DOHH2 (cell line): ENCODE data around the gene TNFRSF6B.

ENCODE experiments used
- H3F3A ChIP-seq: fragments of 200-600 bp; sonication (generic), shearing (Covaris generic); 2 replicates; pipeline ENCODE4 v1.6.0; 2016; ENCODE audit warnings: antibody characterized with exemption, mild to moderate bottlenecking; ENCODE audit not compliant: control insufficient read depth, insufficient read depth
- H3K27ac ChIP-seq: fragments of 200-600 bp; sonication (generic); 2 replicates; pipeline ENCODE4 v1.5.1; 2014; ENCODE audit warnings: low read depth, mild to moderate bottlenecking, low read length, moderate library complexity
- H3K27me3 ChIP-seq: fragments of 200-600 bp; sonication (generic); 2 replicates; pipeline ENCODE4 v1.6.1; 2014; ENCODE audit warnings: mild to moderate bottlenecking, low read length, mixed read lengths; ENCODE audit not compliant: control insufficient read depth
- H3K36me3 ChIP-seq: fragments of 200-600 bp; sonication (generic); 2 replicates; pipeline ENCODE4 v1.6.1; 2014; ENCODE audit warnings: mild to moderate bottlenecking, low read length, moderate library complexity, mixed read lengths; ENCODE audit not compliant: control insufficient read depth
- H3K4me1 ChIP-seq: fragments of 200-600 bp; sonication (generic); 2 replicates; pipeline ENCODE4 v1.6.1; 2014; ENCODE audit warnings: mild to moderate bottlenecking, low read length, mixed read lengths; ENCODE audit not compliant: control insufficient read depth
- H3K4me2 ChIP-seq: fragments of 200-600 bp; sonication (generic); 2 replicates; pipeline ENCODE4 v1.6.0; 2014; ENCODE audit warnings: mild to moderate bottlenecking, low read length, moderate library complexity
- H3K4me3 ChIP-seq: fragments of 200-600 bp; sonication (generic); 2 replicates; pipeline ENCODE4 v1.5.1; 2014; ENCODE audit warnings: mild to moderate bottlenecking, low read length, mixed read lengths
- H3K79me2 ChIP-seq: fragments of 200-600 bp; sonication (generic); 2 replicates; pipeline ENCODE4 v1.6.1; 2014; ENCODE audit warnings: mild to moderate bottlenecking, low read length, mixed read lengths; ENCODE audit not compliant: control insufficient read depth
- H3K9me2 ChIP-seq: fragments of 200-600 bp; sonication (generic); replicated peaks from 2 replicates; pipeline ENCODE4 v1.6.1; 2014; ENCODE audit warnings: mild to moderate bottlenecking, low read length, mixed read lengths; ENCODE audit not compliant: control insufficient read depth
- H3K9me3 ChIP-seq: fragments of 200-600 bp; sonication (generic); 2 replicates; pipeline ENCODE4 v1.6.1; 2014; ENCODE audit warnings: antibody characterized with exemption, low read length, mixed read lengths; ENCODE audit not compliant: control insufficient read depth, insufficient read depth
- H4K20me1 ChIP-seq: fragments of 200-600 bp; sonication (generic); 2 replicates; pipeline ENCODE4 v1.6.0; 2014; ENCODE audit warnings: low read depth, mild to moderate bottlenecking, antibody characterized with exemption, low read length, moderate library complexity; ENCODE audit not compliant: control insufficient read depth, insufficient read depth
- EZH2phosphoT487 ChIP-seq: fragments of 200-600 bp; sonication (generic); IDR thresholded peaks from 2 replicates; pipeline ENCODE4 v1.6.1; 2017; ENCODE audit warnings: borderline replicate concordance, mild to moderate bottlenecking, antibody characterized with exemption, low read length, moderate library complexity, mixed read lengths
- TF ChIP-seq, protein P1 (sequence below): fragments of 200-600 bp; sonication (generic); IDR thresholded peaks from one replicate; pipeline ENCODE4 v1.5.1; 2014; ENCODE audit warnings: antibody characterized with exemption, mild to moderate bottlenecking, low read depth, low read length; ENCODE audit not compliant: poor library complexity, severe bottlenecking

Gene TNFRSF6B

GRCh38 chr20:63705232-63706026 lies 9.0 kb downstream of the TNFRSF6B start:
- H3K9me2 ChIP-seq, result no peaks in the 10 kb centered on the region
- peaks cover 14% of the 10 kb centered on the region for H4K20me1 ChIP-seq
- peaks cover 53% of the 10 kb centered on the region for H3K36me3 ChIP-seq
- TF ChIP-seq, protein P1, sequence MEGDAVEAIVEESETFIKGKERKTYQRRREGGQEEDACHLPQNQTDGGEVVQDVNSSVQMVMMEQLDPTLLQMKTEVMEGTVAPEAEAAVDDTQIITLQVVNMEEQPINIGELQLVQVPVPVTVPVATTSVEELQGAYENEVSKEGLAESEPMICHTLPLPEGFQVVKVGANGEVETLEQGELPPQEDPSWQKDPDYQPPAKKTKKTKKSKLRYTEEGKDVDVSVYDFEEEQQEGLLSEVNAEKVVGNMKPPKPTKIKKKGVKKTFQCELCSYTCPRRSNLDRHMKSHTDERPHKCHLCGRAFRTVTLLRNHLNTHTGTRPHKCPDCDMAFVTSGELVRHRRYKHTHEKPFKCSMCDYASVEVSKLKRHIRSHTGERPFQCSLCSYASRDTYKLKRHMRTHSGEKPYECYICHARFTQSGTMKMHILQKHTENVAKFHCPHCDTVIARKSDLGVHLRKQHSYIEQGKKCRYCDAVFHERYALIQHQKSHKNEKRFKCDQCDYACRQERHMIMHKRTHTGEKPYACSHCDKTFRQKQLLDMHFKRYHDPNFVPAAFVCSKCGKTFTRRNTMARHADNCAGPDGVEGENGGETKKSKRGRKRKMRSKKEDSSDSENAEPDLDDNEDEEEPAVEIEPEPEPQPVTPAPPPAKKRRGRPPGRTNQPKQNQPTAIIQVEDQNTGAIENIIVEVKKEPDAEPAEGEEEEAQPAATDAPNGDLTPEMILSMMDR, result no peak
- no peak for TF ChIP-seq EZH2phosphoT487
- H3K4me1 ChIP-seq, result peaks cover 18% of the 10 kb centered on the region
- no peak overlapping the region; the same call in 1 of the 2 replicates for H3K4me2 ChIP-seq
- no peaks in the 10 kb centered on the region for H3K27me3 ChIP-seq
- no peaks in the 10 kb centered on the region for H3K9me3 ChIP-seq
- peaks cover 53% of the 10 kb centered on the region for H3K79me2 ChIP-seq
- no peaks in the 10 kb centered on the region for H3F3A ChIP-seq
- no peak overlapping the region for H3K27ac ChIP-seq
- no peak overlapping the region for H3K4me3 ChIP-seq

- no peak for TF ChIP-seq EZH2phosphoT487
- TF ChIP-seq, protein P1, result no peak
- Histone ChIP-seq H3K4me2 (peak overlapping the region; percentile 95), H3K4me3 (peak overlapping the region; percentile 87), H3K79me2 (peaks cover 61% of the 10 kb centered on the region), H3K9me3 (no peaks in the 10 kb centered on the region), H3F3A (no peaks in the 10 kb centered on the region), H3K4me1 (peaks cover 18% of the 10 kb centered on the region), H3K36me3 (peaks cover 60% of the 10 kb centered on the region), H3K9me2 (no peaks in the 10 kb centered on the region), H3K27ac (no peak overlapping the region), H4K20me1 (peaks cover 14% of the 10 kb centered on the region), H3K27me3 (no peaks in the 10 kb centered on the region)
Measured at GRCh38 chr20:63706027-63706695, 9.7 kb downstream of the TNFRSF6B start.

GRCh38 chr20:63706852-63707557 lies 10.6 kb downstream of the TNFRSF6B start:
- H3K79me2 ChIP-seq, result peaks cover 69% of the 10 kb centered on the region
- peak overlapping the region; percentile 87 for H3K4me3 ChIP-seq
- TF ChIP-seq, protein P1, result peak; percentile 68
- no peak for TF ChIP-seq EZH2phosphoT487
- H3K27ac ChIP-seq, result peak overlapping the region; percentile 52
- peaks cover 68% of the 10 kb centered on the region for H3K36me3 ChIP-seq
- H3F3A ChIP-seq, result no peaks in the 10 kb centered on the region
- H3K9me3 ChIP-seq, result peaks cover 2% of the 10 kb centered on the region; the same call in 1 of the 2 replicates
- no peaks in the 10 kb centered on the region for H3K9me2 ChIP-seq
- H3K4me2 ChIP-seq, result peak overlapping the region; percentile 95
- H3K27me3 ChIP-seq, result no peaks in the 10 kb centered on the region
- H3K4me1 ChIP-seq, result peaks cover 18% of the 10 kb centered on the region
- peaks cover 14% of the 10 kb centered on the region for H4K20me1 ChIP-seq
